ENCODE measurements around the gene WRAP73.
"Not testable (repeated sequence)": the region's sequence is repeated elsewhere in the genome, so short reads cannot be mapped to it uniquely, and the experiment has no call there.

The WRAP73 gene

DNA sequence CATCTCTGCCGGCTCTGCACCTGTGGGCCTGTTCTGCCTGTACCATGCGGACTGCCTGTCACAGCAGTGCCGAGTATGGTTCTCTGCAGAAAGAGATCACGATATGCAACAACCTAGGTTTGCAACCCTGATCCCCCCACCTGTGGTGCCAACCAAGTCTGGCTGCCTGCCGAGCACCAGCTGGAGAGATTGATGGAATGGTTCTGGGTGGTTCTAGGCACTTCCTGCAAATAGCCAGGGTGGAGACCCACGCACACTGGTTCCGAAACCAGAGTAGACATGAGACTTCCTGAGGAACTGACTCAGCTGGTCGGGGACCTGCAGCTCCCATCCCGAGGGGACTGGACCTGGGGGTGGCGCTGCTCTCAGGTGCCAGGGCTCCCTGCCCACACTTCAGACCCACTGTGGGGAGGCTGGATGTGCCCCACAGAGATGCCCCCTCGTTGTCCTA lies 19.7 kb downstream of the WRAP73 start:
- no peak for DNase-seq (ENCODE audit: low read depth in 2 of 2)

DNA sequence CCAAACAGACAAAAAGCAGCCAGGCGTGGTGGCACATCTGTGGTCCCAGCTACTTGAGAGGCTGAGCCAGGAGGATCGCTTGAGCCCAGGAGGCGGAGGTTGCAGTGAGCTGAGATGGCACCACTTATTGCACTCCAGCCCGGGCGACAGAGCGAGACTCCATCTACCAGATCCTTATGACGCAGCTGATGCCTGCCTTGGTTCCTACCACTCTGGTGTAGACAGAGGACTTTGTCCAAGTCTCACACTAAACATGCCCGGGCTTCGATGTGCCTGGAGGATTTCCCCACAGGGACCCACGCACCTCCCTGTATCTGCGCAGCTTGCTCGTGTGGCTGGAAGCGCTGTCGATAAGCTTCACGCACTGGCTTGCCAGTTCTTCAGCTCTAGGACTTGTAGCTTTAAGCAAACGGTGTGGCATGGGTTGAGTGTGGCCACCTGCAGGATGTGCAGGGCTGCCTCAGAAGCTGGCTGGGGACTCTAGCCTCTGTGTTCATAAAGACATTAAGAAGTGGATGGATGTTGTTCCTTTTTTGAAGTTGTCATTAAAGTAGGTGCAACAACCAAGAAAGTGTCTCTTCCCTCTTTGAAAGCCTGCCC lies 20.2 kb downstream of the WRAP73 start:
- DNase-seq (ENCODE audit: low read depth in 2 of 2), result no peak

DNA sequence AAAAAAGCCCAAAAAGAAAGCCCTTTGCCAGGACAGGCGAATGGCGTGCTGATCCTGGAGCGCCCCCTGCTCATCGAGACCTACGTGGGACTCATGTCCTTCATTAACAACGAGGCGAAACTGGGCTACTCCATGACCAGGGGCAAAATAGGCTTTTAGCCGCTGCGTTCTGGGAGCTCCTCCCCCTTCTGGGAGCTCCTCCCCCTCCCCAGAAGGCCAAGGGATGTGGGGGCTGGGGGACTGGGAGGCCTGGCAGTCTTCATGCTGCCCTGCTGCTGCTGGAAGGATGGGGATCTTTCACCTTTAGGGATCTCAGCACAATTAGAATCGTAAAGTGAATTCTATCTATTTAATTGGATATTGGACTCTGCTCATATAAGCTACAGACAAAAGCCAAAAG lies 21.5 kb downstream of the WRAP73 start:
- DNase-seq (ENCODE audit: low read depth in 2 of 2), result no peak

DNA sequence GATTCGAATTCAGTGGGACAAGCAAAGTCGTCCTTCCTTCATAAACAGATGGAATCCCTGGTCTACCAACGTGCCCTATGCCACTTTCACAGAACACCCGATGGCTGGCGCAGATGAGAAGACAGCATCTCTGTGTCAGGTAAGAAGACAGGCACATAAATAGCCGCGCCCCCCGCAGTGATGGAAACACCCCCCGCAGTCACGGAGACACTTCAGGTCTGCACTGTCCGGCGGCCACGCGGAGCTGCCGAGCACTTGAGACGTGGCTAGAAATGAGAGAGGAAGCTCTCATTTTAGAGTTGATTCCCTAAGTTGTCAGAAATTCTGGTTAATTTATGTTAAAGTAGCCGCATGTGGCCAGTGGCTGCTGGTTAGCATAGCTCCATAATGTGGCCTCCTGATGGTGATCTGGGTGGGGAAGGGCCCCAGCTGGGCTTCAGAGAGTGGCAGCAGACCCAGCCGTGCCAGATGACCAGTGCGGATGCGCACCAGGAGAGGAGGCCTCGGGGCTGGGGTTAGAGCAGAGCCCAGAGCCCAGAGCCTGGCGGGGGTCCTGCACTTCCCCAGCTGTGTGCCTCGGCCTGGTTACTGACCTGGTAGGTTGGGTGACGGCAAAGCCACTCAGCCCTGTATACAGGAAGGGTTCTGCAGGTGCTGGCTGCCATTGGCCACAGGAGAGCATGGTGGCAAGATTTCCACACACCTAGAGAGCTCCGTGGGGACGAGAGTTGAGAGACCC lies 22.2 kb downstream of the WRAP73 start:
- no peak for DNase-seq (ENCODE audit: low read depth in 2 of 2)

DNA sequence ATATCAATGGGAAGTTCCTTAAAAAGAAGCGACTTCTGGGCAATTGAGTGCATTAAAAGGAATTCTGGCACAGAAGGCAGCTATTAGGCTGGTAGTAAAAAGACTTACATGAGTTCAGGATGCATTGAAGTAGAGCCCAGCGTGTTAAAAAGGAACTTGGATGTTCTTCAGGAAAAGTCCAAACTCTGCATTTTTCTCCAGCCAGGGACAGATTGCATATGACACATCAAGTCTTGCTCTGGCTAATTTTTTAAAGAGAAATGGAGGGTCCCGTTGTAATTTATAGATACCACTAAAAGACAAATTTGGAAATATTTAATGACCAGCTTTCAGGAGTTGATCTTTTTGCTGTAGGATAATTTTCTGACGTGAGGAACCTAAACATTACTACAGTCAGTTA lies 23.9 kb downstream of the WRAP73 start:
- no peak for DNase-seq (ENCODE audit: low read depth in 2 of 2)

DNA sequence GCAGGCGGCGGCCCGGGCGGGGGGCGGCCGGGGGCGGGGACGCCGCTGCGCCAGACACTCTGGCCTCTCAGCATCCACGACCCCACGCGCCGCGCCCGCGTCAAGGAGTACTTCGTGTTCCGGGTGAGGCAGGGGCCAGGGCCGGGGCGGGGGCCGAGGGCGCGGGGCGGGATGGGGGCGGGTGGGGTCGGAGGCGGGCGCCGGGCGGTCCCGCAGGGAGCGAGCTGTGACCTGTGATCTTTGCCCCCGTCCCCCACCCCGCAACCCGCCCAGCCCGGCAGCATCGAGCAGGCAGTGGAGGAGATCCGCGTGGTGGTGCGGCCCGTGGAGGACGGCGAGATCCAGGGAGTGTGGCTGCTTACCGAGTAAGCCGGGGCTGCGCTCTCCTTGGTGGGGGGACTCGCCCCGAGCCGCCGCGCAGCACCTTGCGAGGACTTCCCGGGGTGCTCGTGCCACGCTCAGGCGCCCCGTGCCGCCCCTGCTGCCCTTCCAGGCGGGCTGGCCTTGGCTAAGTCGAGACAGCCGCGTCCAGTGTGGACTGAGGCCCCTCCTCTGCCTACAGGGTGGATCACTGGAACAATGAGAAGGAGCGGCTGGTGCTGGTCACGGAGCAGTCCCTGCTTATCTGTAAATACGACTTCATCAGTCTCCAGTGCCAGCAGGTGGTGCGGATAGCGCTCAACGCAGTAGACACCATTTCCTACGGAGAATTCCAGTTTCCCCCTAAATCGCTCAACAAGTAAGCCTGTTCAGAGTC lies 24.6 kb downstream of the WRAP73 start:
- no peak for DNase-seq (ENCODE audit: low read depth in 2 of 2)

DNA sequence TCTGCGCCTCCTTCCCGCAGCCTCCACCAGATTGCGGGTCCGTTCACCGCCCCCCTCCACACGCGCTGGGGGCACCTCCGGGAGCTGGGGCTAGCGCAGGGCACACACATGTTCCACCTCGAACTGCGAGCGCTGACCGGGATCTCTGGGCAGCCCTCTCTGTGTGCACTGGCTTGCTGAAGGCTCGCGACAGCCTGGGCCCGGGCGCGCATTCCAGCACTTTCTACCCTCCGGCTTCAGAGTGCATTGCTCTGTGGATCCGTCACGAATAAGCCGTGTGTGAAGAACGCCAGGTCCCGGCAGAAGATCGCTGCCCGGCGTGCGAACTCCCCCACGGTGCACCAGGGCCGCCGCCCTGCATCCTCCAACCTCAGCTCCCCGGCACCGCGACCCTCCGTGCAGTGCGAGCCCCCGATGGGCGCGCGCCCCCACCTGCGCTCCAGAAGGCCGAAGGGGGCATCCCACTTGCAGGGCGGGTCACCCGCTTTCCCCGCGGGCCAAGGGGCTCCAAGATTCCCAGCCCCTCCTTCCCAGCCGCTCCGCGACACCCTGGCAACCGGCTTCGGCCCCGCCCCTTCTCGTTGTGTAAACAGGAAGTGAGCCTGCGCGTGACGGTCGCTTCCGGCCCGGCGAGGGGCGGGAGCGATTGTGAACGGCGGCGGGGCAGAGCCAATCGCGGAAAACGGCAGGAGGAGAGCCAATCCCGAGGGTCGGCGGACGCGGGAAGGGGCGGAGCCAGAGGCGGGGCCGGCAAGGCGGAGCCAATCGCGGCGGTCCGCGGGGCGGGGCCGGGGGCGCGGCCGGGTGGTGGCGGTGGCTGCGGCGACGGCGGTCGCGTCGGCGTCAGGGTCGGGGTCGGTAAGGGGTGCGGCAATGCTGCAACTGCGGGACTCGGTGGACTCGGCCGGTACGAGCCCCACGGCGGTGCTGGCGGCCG lies 25.4 kb downstream of the WRAP73 start, which contains the start of gene TPRG1L:
TPRG1L (plus strand) TSS at position 816 of the 937 bp plus-strand sequence; CDS start at position 874, 58 bp downstream.
- DNase-seq (ENCODE audit: low read depth in 2 of 2), result peak; percentile 94 to 95

DNA sequence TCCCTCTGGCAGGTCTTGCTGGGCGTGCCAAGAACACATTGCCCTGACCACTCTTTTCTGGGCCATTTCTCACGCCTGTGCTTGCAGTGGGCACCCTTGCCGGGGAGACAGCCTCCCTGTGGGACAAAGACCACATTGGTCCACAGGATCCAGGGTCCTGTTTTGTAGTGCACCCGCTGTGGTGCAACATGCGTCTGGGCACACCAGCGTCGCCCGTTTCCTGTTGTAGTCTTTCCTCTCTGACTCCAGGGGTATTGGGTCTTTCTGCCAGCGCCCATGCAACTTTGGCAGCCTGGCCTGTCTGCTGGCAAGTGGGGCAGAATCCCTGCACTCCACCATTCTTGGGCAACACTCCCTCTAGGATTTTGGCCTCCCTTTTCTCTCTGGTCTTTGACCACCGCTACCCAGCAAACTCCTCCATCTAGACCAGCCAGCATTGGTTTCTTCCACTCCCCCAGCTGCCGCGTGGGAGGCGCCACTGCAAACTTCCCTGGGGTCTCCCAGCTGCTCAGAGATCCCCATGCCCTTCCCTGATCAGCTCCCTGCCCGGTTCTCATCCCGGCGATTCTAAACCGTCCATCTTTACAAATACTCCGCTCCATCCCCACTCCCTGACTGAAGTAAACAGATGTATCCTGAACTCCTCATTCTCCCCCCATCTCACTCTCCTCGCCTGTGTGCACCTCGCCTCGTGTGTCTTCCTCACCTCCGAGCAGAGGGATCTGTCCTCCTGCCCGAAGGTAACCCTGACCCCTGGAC lies 26.3 kb downstream of the WRAP73 start:
- no peak for DNase-seq (ENCODE audit: low read depth in 2 of 2)

DNA sequence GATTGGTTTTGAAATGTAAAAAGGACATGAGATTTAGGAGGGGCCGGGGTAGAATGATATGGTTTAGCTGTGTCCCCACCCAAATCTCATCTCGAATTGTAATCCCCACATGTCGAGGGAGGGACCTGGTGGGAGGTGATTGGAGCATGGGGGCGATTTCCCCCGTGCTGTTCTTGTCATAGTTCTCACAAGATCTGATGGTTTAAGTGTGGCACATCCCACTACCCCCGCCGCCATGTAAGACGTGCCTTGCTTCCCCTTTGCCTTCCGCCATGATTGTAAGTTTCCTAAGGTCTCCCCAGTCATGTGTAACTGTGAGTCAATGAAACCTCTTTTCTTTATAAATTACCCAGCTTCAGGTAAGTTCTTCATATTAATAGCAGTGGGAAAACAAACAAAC lies 27.8 kb downstream of the WRAP73 start:
- not testable (repeated sequence) for DNase-seq (ENCODE audit: low read depth in 2 of 2)

DNA sequence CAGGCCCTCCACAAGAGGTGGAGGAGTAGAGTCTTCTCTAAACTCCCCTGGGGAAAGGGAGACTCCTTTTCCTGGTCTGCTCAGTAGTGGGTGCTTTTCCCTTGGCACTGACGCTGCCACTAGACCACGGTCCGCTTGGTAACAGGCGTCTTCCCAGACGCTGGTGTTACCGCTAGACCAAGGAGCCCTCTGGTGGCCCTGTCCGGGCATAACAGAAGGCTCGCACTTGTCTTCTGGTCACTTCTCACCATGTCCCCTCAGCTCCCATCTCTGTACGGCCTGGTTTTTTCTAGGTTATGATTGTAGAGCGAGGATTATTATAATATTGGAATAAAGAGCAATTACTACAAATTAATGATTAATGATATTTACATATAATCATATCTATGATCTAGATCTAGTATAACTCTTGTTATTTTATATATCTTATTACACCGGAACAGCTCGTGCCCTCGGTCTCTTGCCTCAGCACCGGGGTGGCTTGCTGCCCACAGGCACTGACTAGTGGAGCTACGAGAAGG lies 28.7 kb downstream of the WRAP73 start:
- DNase-seq (ENCODE audit: low read depth in 2 of 2), result not testable (repeated sequence)

DNA sequence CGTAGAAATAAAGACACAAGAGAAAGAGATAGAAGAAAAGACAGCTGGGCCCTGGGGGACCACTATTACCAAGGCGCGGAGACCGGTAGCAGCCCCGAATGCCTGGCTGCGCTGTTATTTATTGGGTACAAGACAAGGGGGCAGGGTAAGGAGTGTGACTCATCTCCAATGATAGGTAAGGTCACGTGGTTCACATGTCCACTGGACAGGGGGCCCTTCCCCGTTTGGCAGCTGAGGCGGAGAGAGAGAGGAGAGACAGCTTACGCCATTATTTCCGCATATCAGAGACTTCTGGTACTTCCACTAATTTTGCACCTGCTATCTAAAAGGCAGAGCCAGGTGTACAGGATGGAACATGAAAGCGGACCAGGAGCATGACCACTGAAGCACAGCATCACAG lies 29.2 kb downstream of the WRAP73 start:
- DNase-seq (ENCODE audit: low read depth in 2 of 2), result no peak

DNA sequence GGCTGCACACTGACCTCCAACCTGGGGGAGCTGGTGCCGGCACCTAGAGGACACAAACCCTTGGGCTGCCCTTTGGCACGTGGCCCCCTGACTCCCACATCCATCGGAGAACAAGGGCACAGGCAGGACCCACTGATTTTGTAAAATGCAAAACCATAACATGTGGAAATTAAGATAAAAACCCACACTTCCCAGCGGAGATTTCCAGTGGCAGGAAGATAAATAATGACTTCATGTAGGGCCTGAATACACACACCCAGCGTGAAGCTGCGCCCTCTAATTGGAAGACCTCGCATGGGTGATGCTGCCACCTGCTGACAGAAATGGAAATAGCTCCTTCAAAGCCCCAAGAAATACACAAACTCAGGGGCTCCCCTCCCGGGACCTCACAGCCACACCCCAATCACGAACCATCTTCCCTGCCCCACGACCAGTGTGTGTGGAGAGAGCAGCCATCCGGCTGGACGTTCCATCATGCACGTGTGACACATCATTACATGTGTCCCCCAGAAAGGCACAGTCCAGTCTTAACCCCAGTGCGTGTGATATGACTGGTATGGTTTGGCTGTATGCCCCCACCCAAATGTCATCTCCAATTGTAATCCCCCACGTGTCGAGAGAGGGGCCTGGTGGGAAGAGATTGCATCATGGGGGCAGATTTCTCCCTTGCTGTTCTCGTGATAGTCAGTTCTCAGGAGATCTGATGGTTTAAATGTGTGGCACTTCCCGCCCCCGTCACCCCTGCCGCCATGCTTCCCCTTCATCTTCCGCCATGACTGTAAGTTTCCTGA lies 30.8 kb downstream of the WRAP73 start:
- DNase-seq (ENCODE audit: low read depth in 2 of 2), result peak; percentile 52 to 68

DNA sequence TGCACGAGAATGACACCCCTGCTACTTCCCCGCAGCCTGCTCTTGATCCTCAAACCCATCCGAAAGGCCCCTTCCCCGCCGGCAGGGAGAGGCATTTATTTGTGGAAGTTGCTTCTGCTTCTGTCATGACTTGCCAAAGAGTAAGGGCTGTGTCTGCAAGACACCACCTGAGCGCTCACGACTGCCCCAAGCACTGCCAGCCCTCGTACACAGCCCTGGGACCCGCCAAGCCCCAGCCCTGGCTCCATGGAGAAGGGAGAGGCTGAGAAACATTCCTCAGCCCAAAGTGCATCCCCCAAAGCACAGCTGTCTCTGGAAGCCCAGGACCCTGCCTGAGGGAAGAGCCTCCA lies 31.4 kb downstream of the WRAP73 start:
- DNase-seq (ENCODE audit: low read depth in 2 of 2), result no peak

DNA sequence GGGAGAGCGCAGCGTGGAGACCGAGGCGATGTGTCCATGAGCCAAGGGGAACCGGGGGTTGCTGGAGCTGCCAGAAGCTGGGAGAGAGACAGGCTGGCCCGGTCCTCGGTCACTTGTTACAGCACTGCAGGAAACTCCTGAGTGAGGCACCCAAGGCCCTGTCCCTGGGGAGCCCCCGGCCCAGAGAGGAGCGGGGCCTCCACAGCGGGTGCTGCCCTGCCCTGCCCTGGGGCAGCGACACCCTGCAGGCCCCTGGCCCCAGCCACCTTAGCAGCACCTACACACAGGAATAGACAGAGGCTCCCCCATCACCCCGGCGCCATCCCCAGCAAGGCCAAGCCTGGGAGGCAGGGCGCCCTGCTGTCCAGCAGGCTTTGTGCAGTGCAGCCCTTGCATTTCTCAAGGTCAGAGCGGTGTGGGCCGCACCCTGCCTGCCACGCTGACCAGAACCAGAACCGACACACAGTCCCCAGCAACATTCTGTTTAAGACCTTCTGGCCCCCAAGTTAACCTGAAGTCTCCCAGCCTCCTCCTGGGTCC lies 32.0 kb downstream of the WRAP73 start:
- DNase-seq (ENCODE audit: low read depth in 2 of 2), result no peak

DNA sequence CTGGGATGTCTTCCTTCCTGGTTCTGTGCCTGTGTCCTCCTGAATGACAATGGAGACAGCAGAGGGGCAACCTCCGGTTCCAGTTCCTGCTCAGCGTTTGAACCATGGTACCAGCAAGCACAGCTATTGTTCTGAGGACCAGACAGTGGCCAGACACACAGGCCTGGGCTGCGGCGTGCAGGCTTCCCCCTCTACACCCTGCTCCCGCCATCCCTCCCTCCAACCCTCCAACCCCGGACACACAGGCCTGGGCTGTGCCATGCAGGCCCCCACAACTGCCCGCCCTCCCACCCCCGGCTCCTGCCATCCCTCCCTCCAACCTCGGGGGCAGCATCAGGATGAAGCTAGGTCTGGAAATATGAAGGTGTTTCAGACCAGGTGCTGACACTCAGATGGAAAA lies 33.0 kb downstream of the WRAP73 start:
- DNase-seq (ENCODE audit: low read depth in 2 of 2), result no peak

DNA sequence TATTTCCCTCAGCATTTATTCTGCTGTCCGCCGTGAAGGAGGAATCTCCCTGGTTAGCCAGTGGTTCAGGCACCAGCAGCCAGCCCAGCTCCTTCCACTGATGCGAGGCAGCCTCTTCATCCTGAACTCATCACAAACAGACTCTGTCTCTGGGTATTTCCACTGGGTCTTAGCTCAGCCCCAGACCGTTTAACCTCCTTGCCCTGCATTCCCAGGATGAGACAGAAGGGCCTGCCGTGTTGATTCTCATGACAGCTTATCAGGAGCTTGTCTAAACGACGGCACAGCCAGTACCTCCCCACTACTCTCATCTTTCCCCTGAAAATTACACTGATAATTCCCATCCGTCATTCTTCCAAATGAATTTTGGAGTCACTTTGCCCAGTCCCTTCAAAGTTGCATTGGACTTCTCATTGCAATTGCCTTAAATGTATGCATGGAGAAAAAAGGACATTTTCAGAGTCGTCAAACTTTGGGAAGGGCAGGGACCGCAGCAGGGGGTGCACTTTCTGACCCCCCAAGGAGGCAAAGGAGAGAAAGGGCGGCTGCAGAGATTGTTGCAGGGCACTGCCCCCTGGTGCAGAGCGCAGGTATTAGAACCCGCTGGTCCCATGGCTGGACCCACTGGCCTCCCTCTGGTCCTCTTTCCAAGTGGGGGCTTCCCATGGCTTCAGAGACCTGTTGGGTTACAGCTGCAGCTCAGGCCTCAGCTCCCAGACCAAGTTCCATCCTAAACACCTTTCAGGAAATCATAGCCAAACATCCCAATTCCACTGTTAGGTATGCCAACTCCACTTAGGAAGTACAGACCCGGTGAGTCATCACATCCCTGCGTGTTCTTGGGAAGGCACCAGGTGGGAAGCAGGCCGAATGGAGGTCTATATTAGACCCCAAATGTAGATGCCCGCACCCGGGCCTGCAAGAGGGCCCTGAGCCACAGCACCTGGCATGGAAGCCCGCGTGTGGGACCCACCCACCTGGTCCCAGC lies 34.9 kb downstream of the WRAP73 start:
- no peak for DNase-seq (ENCODE audit: low read depth in 2 of 2)

DNA sequence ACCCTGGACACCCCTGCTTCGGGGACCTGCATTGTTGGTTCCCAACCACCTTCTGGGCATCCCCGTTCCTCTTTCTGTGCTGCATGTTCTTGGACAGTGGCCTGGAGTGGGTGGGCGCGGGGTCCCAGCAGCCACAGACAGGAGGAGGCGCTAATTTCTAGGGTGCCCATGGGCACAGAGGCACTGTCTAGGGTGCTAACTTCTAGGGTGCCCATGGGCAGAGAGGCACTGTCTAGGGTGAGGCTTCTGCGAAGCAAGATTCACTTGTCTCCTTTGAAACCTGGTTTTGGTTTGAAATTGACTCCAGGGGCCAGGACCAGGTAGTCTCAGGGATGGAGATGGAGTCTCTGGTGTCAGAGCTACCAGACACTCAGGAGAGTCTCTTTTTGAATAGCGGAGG lies 37.8 kb downstream of the WRAP73 start:
- DNase-seq (ENCODE audit: low read depth in 2 of 2), result no peak

All from stimulated activated CD4-positive, alpha-beta T cell treated with anti-CD3 and anti-CD28 coated beads, Interleukin-15, amount 100 ng/mL, for 48 hours (primary cell).